H1 (cell line): ENCODE data around the gene RPL38.

Source experiments
- CTCF ChIP-seq, 3 experiments: IDR thresholded peaks; 1 replicate in 2 of 3; 2 replicates in 1 of 3; pipeline versions ENCODE4 v1.5.1 to v1.6.1; 2011; ENCODE audit warnings: low read length in 3 of 3, mild to moderate bottlenecking in 3 of 3, inconsistent platforms in 2 of 3, low read depth in 1 of 3, moderate library complexity in 1 of 3; ENCODE audit not compliant: insufficient read depth in 1 of 3; ENCODE audit errors: control extremely low read depth in 1 of 3
- EP300 ChIP-seq, 2 experiments: IDR thresholded peaks; 1 replicate in 1 of 2; 2 replicates in 1 of 2; pipeline ENCODE4 v1.6.1; 2011 to 2012; ENCODE audit warnings: low read depth in 2 of 2, low read length in 2 of 2, mild to moderate bottlenecking in 2 of 2, borderline replicate concordance in 1 of 2, inconsistent platforms in 1 of 2, moderate library complexity in 1 of 2
- EZH2 ChIP-seq: fragments of 200-600 bp; sonication (generic); IDR thresholded peaks from 2 replicates; pipeline ENCODE4 v1.7.1; 2012; ENCODE audit warnings: low read depth, mild to moderate bottlenecking, moderate library complexity, low read length, inconsistent platforms; ENCODE audit not compliant: severe bottlenecking
- KDM1A ChIP-seq: fragments of 200-600, 300-600 bp; sonication (generic); IDR thresholded peaks from 2 replicates; pipeline ENCODE4 v1.7.1; 2016; ENCODE audit warnings: mild to moderate bottlenecking, low read length, borderline replicate concordance
- RFX5 ChIP-seq: IDR thresholded peaks from 2 replicates; pipeline ENCODE4 v1.6.1; 2011; ENCODE audit warnings: low read depth, low read length, improper control_type of control experiment, borderline replicate concordance
- RNF2 ChIP-seq: fragments of 200-900, 300-1000 bp; sonication (generic); IDR thresholded peaks from 2 replicates; pipeline ENCODE4 v1.7.1; 2016; ENCODE audit warnings: borderline replicate concordance, low read depth, mild to moderate bottlenecking, antibody characterized with exemption, low read length; ENCODE audit not compliant: poor library complexity, severe bottlenecking; ENCODE audit errors: missing control alignments
- RXRA ChIP-seq: IDR thresholded peaks from 2 replicates; pipeline ENCODE4 v1.6.1; 2011; ENCODE audit warnings: low read depth, mild to moderate bottlenecking, low read length, moderate library complexity; ENCODE audit not compliant: insufficient read depth

- TF ChIP-seq EZH2 (no peak), KDM1A (no peak), CTCF (IDR thresholded peaks at IDR 0.05; ENCODE audit: control extremely low read depth in 1 of 3, insufficient read depth in 1 of 3, low read depth in 1 of 3, low read length in 3 of 3) (no peak), RNF2 (no peak), RXRA (no peak), RFX5 (no peak), EP300 (IDR thresholded peaks at IDR 0.05; ENCODE audit: borderline replicate concordance in 1 of 2, low read depth in 2 of 2, low read length in 2 of 2) (no peak)
Measured at GRCh38 chr17:74211141-74211911, 7.8 kb downstream of the RPL38 start.
